Neutrophil (primary cell): ENCODE data around the gene EXOSC7.

ENCODE experiments used
- H3K27ac ChIP-seq: fragments of 200-600 bp; sonication (generic); 2 replicates; pipeline ENCODE4 v1.5.1; 2016; ENCODE audit warnings: mild to moderate bottlenecking, moderate library complexity
- H3K27me3 ChIP-seq: fragments of 200-600 bp; sonication (generic); 2 replicates; pipeline ENCODE4 v1.6.0; 2016; ENCODE audit warnings: mild to moderate bottlenecking
- H3K36me3 ChIP-seq: fragments of 200-600 bp; sonication (generic); 2 replicates; pipeline ENCODE4 v1.5.1; 2017
- H3K4me1 ChIP-seq, 2 experiments: fragments of 200-600 bp in 1 of 2; sonication (generic) in 1 of 2; 1 replicate in 1 of 2; 2 replicates in 1 of 2; pipeline versions ENCODE4 v1.5.1 to v1.6.1; 2013 to 2016; ENCODE audit warnings: low read depth in 1 of 2, low read length in 1 of 2, mild to moderate bottlenecking in 1 of 2, moderate library complexity in 1 of 2; ENCODE audit not compliant: control insufficient read depth in 1 of 2, insufficient read depth in 1 of 2
- H3K4me3 ChIP-seq, 2 experiments: fragments of 200-600 bp in 1 of 2; sonication (generic) in 1 of 2; 1 replicate in 1 of 2; 2 replicates in 1 of 2; pipeline ENCODE4 v1.5.1; 2013 to 2016; ENCODE audit warnings: low read depth in 1 of 2, low read length in 1 of 2, mild to moderate bottlenecking in 1 of 2, moderate library complexity in 1 of 2
- H3K9me3 ChIP-seq: fragments of 200-600 bp; sonication (generic); 2 replicates; pipeline ENCODE4 v1.5.1; 2016
- CTCF ChIP-seq: fragments of 200-600 bp; sonication (generic); IDR thresholded peaks from 2 replicates; pipeline ENCODE4 v1.5.1; 2016; ENCODE audit warnings: antibody characterized with exemption

The EXOSC7 gene

GRCh38 chr3:44969154-44969827, 6.8 kb upstream of the EXOSC7 start:
- no peaks in the 10 kb centered on the region for H3K36me3 ChIP-seq
- no peaks in the 10 kb centered on the region for H3K27me3 ChIP-seq
- no peaks in the 10 kb centered on the region for H3K9me3 ChIP-seq
- no peak for TF ChIP-seq CTCF
- H3K27ac ChIP-seq: peak overlapping the region; percentile 85
- H3K4me3 ChIP-seq: peak overlapping the region; percentile 8 to 29
- peaks cover 96 to 97% of the 10 kb centered on the region in 2 experiments for H3K4me1 ChIP-seq

GRCh38 chr3:44969828-44970179, 6.2 kb upstream of the EXOSC7 start:
- H3K4me1 ChIP-seq: peaks cover 96 to 97% of the 10 kb centered on the region in 2 experiments
- H3K36me3 ChIP-seq: no peaks in the 10 kb centered on the region
- H3K27ac ChIP-seq: peak overlapping the region; percentile 85
- no peaks in the 10 kb centered on the region for H3K27me3 ChIP-seq
- TF ChIP-seq CTCF: no peak
- no peaks in the 10 kb centered on the region for H3K9me3 ChIP-seq
- peak overlapping the region in 1 of 2 experiments; percentile 29 for H3K4me3 ChIP-seq

- Histone ChIP-seq H3K4me3 (no peak overlapping the region), H3K27ac (peak overlapping the region; percentile 85), H3K9me3 (no peaks in the 10 kb centered on the region), H3K4me1 (peaks cover 91 to 92% of the 10 kb centered on the region in 2 experiments), H3K36me3 (no peaks in the 10 kb centered on the region), H3K27me3 (no peaks in the 10 kb centered on the region)
- TF ChIP-seq CTCF: no peak
These were observed 5.0 kb upstream of the EXOSC7 start for GRCh38 chr3:44970926-44971490.

- Histone ChIP-seq H3K4me1 (peaks cover 69 to 71% of the 10 kb centered on the region in 2 experiments), H3K27me3 (no peaks in the 10 kb centered on the region), H3K36me3 (no peaks in the 10 kb centered on the region), H3K9me3 (no peaks in the 10 kb centered on the region), H3K27ac (peak overlapping the region; percentile 90), H3K4me3 (peak overlapping the region; percentile 94 to 96)
- TF ChIP-seq CTCF: no peak
These were observed 1.6 kb upstream of the EXOSC7 start for GRCh38 chr3:44974416-44974815.

- H3K4me1 ChIP-seq: peaks cover 18 to 27% of the 10 kb centered on the region in 2 experiments
These were observed 5.2 kb downstream of the EXOSC7 start for GRCh38 chr3:44981220-44981619.

More at GRCh38 chr3:44981220-44981619, 5.2 kb downstream of the EXOSC7 start:
- Histone ChIP-seq H3K27ac (no peak overlapping the region), H3K4me3 (no peak overlapping the region), H3K36me3 (no peaks in the 10 kb centered on the region), H3K27me3 (no peaks in the 10 kb centered on the region), H3K9me3 (no peaks in the 10 kb centered on the region)
- TF ChIP-seq CTCF: no peak
